Nephron progenitor cell (in vitro differentiated cells): ENCODE measurements around the gene CDH22.
A peak's percentile ranks its signal among the peaks of the same experiment; 100 is the strongest.

Experiments
- DNase-seq: peaks from one replicate; pipeline ENCODE4 v3.0.0; 2021
- H3K27ac Mint-ChIP-seq: 2 replicates; pipeline ENCODE4 v1.8.0; 2021; ENCODE audit warnings: mild to moderate bottlenecking, moderate library complexity, mixed read lengths
- H3K27me3 Mint-ChIP-seq: 2 replicates; pipeline ENCODE4 v1.8.0; 2021; ENCODE audit warnings: mild to moderate bottlenecking, low read depth, mixed read lengths; ENCODE audit not compliant: poor library complexity
- H3K36me3 Mint-ChIP-seq: 2 replicates; pipeline ENCODE4 v1.8.0; 2021; ENCODE audit warnings: low read depth, mixed read lengths
- H3K4me1 Mint-ChIP-seq: 2 replicates; pipeline ENCODE4 v1.8.0; 2021; ENCODE audit warnings: mixed read lengths
- H3K4me3 Mint-ChIP-seq: 2 replicates; pipeline ENCODE4 v1.8.0; 2021; ENCODE audit warnings: mild to moderate bottlenecking, moderate library complexity, mixed read lengths
- H3K9me3 Mint-ChIP-seq: 2 replicates; pipeline ENCODE4 v1.8.0; 2021; ENCODE audit warnings: mild to moderate bottlenecking, moderate library complexity, mixed read lengths
- TF ChIP-seq, protein P1 (sequence below): fragments of 200-600 bp; sonication (generic); IDR thresholded peaks from 2 replicates; pipeline ENCODE4 v1.5.0; 2021; ENCODE audit warnings: antibody characterized with exemption

Gene CDH22

DNA sequence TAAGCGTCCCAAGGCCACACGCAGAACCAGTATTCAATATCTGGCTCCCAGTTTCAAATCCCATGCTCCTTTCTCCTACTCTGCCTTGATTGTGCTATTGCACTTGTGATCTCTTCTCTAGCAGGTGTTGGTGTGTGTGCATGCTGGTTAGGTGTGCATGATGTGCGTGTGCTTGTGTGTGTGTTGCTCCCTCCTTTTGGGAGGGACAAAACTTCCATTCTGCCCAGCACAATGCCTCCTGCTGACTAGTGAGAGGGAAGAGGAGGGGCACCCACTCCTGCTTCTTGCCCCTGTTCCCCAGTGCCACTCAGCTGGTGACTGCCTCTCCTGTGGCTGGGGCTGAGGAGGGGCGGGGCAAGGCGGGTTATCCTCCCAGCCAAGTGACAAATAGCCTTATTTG lies 170.5 kb downstream of the CDH22 start:
- no peaks in the 10 kb centered on the region for H3K9me3 Mint-ChIP-seq
- H3K36me3 Mint-ChIP-seq = no peaks in the 10 kb centered on the region
- DNase-seq = no peak
- H3K27ac Mint-ChIP-seq = no peak overlapping the region
- no peak overlapping the region for H3K4me3 Mint-ChIP-seq
- peaks cover 9% of the 10 kb centered on the region for H3K4me1 Mint-ChIP-seq
- TF ChIP-seq, protein P1, sequence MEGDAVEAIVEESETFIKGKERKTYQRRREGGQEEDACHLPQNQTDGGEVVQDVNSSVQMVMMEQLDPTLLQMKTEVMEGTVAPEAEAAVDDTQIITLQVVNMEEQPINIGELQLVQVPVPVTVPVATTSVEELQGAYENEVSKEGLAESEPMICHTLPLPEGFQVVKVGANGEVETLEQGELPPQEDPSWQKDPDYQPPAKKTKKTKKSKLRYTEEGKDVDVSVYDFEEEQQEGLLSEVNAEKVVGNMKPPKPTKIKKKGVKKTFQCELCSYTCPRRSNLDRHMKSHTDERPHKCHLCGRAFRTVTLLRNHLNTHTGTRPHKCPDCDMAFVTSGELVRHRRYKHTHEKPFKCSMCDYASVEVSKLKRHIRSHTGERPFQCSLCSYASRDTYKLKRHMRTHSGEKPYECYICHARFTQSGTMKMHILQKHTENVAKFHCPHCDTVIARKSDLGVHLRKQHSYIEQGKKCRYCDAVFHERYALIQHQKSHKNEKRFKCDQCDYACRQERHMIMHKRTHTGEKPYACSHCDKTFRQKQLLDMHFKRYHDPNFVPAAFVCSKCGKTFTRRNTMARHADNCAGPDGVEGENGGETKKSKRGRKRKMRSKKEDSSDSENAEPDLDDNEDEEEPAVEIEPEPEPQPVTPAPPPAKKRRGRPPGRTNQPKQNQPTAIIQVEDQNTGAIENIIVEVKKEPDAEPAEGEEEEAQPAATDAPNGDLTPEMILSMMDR = no peak
- H3K27me3 Mint-ChIP-seq = peaks cover 82% of the 10 kb centered on the region

DNA sequence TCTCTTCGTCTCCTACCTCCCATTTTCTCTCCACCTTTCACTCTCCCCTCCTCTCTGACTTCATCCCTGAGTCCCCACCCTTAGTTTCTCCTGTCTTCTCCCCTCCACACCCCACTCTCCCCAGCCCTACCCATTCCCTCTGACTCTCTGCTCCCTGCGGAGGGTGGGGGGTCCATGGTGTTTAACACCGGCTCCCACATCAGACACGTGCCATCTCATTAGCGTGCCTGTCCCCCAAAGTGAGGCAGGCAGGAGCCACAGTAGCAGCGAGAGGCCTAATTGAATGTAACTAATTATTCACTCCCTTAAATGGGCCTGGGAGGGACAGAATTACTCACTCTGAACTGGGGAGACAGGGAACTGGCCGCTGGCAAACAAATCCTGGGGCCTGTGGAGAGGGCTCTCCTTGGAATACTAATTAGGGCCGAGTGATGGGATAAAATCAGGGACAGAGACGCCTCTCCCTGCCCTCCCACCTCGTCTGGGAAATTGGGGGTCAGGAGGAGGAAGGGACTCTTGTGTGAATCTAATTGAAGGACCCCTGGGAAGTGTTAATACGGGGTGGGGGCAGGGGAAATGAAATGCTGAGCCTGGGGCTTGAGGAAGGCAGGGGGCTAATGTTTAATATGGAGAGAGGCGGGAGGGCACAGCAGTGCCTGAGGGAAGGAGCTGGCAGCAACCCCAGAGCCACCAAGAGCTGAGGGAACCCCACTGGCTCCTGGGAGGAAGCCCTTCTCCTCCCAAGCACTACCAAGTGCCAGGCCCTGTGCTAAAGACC lies 172.3 kb downstream of the CDH22 start:
- Mint-ChIP-seq H3K36me3 (no peaks in the 10 kb centered on the region), H3K27ac (no peak overlapping the region), H3K4me3 (no peak overlapping the region), H3K27me3 (peaks cover 83% of the 10 kb centered on the region), H3K4me1 (no peaks in the 10 kb centered on the region), H3K9me3 (no peaks in the 10 kb centered on the region)
- DNase-seq = no peak
- TF ChIP-seq, protein P1 = no peak

DNA sequence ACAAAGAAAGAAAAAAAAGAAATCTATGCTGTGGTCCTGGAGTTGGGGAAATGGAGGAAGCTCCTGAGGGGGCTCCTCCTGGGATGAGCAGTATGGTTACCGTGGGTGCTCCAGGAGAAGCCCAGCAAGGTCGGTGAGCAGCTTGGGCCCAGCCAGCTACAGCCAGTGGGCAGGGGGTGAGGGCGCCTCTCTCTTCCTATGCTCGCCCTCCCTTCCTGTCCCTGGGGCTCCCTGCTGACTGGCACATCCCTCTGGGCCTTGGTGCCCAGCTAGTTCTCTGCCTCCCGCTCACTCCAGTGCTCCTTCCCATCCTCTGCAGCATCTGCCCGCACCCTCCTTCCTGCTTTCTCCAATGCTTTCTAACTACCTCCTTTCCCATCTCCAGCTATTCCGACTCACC lies 173.6 kb downstream of the CDH22 start:
- DNase-seq = no peak
- H3K27ac Mint-ChIP-seq = no peak overlapping the region

DNA sequence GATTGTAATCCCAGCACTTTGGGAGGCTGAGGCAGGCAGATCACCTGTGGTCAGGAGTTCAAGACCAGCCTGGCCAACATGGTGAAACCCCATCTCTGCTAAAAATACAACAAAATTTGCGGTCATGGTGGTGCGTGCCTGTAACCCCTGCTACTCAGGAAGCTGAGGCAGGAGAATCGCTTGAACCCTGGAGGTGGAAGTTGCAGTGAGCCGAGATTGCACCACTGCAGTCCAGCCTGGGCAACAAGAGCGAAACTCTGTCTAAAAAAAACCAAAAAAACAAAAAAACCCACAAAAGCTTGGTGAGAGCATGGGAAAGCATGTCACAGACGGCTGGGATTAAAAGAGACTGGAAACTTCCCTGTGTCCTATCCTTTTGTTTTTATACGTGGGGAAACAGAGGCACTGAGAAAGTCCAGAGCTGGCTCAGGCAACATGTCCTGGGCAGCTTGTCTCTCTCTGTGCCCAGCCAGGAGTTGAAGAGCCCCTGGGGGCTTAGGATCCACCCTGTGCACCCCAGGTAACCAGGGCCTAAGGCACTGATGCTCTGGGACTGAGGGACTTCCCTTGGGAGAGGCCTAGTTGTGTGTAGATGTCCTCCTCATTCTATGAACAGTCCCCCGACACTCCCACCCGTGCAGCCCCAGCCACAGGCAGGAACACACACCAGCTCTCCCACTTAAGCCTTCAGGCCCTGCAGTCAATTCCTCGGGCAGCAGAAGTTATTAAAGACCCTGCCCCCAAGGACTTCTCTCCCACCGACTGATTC lies 174.2 kb downstream of the CDH22 start:
- TF ChIP-seq, protein P1 = no peak
- H3K4me1 Mint-ChIP-seq = no peaks in the 10 kb centered on the region
- DNase-seq = no peak
- no peaks in the 10 kb centered on the region for H3K36me3 Mint-ChIP-seq
- no peak overlapping the region for H3K4me3 Mint-ChIP-seq
- H3K27ac Mint-ChIP-seq = no peak overlapping the region
- peaks cover 94% of the 10 kb centered on the region for H3K27me3 Mint-ChIP-seq
- no peaks in the 10 kb centered on the region for H3K9me3 Mint-ChIP-seq

More for the DNA sequence above, 173.6 kb downstream of the CDH22 start:
- no peaks in the 10 kb centered on the region for H3K36me3 Mint-ChIP-seq
- TF ChIP-seq, protein P1 = no peak
- H3K27me3 Mint-ChIP-seq = peaks cover 90% of the 10 kb centered on the region
- H3K4me1 Mint-ChIP-seq = no peaks in the 10 kb centered on the region
- no peak overlapping the region for H3K4me3 Mint-ChIP-seq
- H3K9me3 Mint-ChIP-seq = no peaks in the 10 kb centered on the region

DNA sequence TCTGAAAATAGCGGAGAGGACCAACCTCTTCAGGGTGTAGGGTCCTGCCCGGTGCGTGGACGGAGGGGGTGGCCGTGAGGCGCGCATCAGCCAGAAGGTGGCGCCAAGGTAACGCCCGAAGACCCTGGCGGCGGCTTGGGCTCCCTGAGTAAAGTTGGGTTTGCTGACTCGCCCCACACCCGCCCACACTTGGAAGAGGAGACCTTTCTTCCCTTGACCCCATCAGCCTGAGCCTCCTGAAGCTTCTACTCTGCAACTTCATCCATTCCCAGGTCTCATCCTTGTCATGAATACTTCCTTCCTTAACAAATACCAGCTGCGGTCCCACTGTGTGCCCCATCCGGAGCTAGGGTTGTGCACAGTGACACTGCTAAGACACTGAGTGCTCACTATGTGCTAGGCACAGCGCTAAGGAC lies 175.6 kb downstream of the CDH22 start:
- no peak overlapping the region for H3K4me3 Mint-ChIP-seq
- H3K27me3 Mint-ChIP-seq = peaks cover 91% of the 10 kb centered on the region
- TF ChIP-seq, protein P1 = peak; percentile 86
- H3K9me3 Mint-ChIP-seq = no peaks in the 10 kb centered on the region
- no peaks in the 10 kb centered on the region for H3K4me1 Mint-ChIP-seq
- no peak overlapping the region for H3K27ac Mint-ChIP-seq
- H3K36me3 Mint-ChIP-seq = no peaks in the 10 kb centered on the region
- DNase-seq = peak; percentile 89
